IMR-90 (cell line): ENCODE measurements around the gene MTIF2. TPM values are rescaled to one million over a fixed set of nuclear protein-coding genes. Genes with fewer than 3 reads are reported as not detected.

Source experiments
- ATAC-seq: fragments of 200-7000 bp; cut with Tn5 transposase; 2 replicates; pipeline ENCODE4 v1.9.1; 2020; ENCODE audit warnings: low read depth, mild to moderate bottlenecking, moderate library complexity
- BruUV-seq: library from RNA; stranded (reverse); fragments of 400-500 nt; replicated peaks from 2 replicates; lab custom pipeline; 2021; lab: Mats Ljungman, UMichigan
- CTCF ChIA-PET: fragments of 300-600 bp; formaldehyde crosslinking; extraction: SDS; loops from one replicate; lab custom pipeline; 2021; ENCODE audit warnings: antibody characterized with exemption; lab: Yijun Ruan, JAX
- POLR2A ChIA-PET: fragments of 300-600 bp; sonication (Branson Sonifier 250); formaldehyde crosslinking; loops from one replicate; lab custom pipeline; 2022; ENCODE audit warnings: antibody characterized with exemption; ENCODE audit not compliant: unreplicated experiment; lab: Charles Lee
- DNase-seq: peaks from one replicate; pipeline ENCODE4 v3.0.0; 2013
- H2AFZ ChIP-seq: replicated peaks from 2 replicates; pipeline ENCODE3; 2013; ENCODE audit warnings: low read length, mild to moderate bottlenecking; ENCODE audit not compliant: poor library complexity
- H2AK5ac ChIP-seq: 2 replicates; pipeline ENCODE4 v1.6.1; 2013; ENCODE audit warnings: low read depth, low read length, inconsistent platforms
- H2AK9ac ChIP-seq: replicated peaks from 2 replicates; pipeline ENCODE3; 2013; ENCODE audit warnings: mild to moderate bottlenecking, low read depth, low read length, moderate library complexity; ENCODE audit not compliant: poor library complexity
- H2BK120ac ChIP-seq: 2 replicates; pipeline ENCODE4 v1.6.1; 2013; ENCODE audit warnings: low read depth, low read length, inconsistent platforms
- H2BK15ac ChIP-seq: 3 replicates; pipeline ENCODE4 v1.6.1; 2013; ENCODE audit warnings: low read depth, low read length, inconsistent platforms
- H2BK20ac ChIP-seq: 2 replicates; pipeline ENCODE4 v1.6.1; 2013; ENCODE audit warnings: low read depth, mild to moderate bottlenecking, inconsistent platforms, low read length, moderate library complexity
- H2BK5ac ChIP-seq: 2 replicates; pipeline ENCODE4 v1.6.1; 2013; ENCODE audit warnings: mild to moderate bottlenecking, low read depth, low read length, inconsistent platforms; ENCODE audit not compliant: poor library complexity, severe bottlenecking
- H3K14ac ChIP-seq: replicated peaks from 2 replicates; pipeline ENCODE4 v1.6.1; 2013; ENCODE audit warnings: low read depth, low read length, inconsistent platforms
- H3K18ac ChIP-seq: 2 replicates; pipeline ENCODE4 v1.6.1; 2013; ENCODE audit warnings: low read depth, low read length, control low read depth
- H3K23ac ChIP-seq: 2 replicates; pipeline ENCODE4 v1.6.1; 2013; ENCODE audit warnings: low read depth, low read length, inconsistent platforms
- H3K27ac ChIP-seq: 2 replicates; pipeline ENCODE4 v1.5.1; 2013; ENCODE audit warnings: mild to moderate bottlenecking, control low read depth, low read length; ENCODE audit not compliant: insufficient read depth
- H3K27me3 ChIP-seq: 2 replicates; pipeline ENCODE4 v1.6.1; 2013; ENCODE audit warnings: low read length; ENCODE audit not compliant: control insufficient read depth, insufficient read depth
- H3K36me3 ChIP-seq: 2 replicates; pipeline ENCODE4 v1.6.1; 2013; ENCODE audit warnings: low read length, mixed read lengths; ENCODE audit not compliant: control insufficient read depth, insufficient read depth
- H3K4ac ChIP-seq: 2 replicates; pipeline ENCODE4 v1.6.1; 2013; ENCODE audit warnings: low read depth, low read length, inconsistent platforms
- H3K4me1 ChIP-seq: 2 replicates; pipeline ENCODE4 v1.6.1; 2013; ENCODE audit warnings: low read length, mixed read lengths; ENCODE audit not compliant: control insufficient read depth, insufficient read depth
- H3K4me2 ChIP-seq: 2 replicates; pipeline ENCODE4 v1.6.1; 2013; ENCODE audit warnings: low read depth, mild to moderate bottlenecking, control low read depth, low read length, moderate library complexity
- H3K4me3 ChIP-seq: 2 replicates; pipeline ENCODE4 v1.5.1; 2013; ENCODE audit warnings: low read depth, mild to moderate bottlenecking, control low read depth, low read length, moderate library complexity; ENCODE audit not compliant: insufficient read depth
- H3K56ac ChIP-seq: 2 replicates; pipeline ENCODE4 v1.6.1; 2013; ENCODE audit warnings: low read length, inconsistent platforms; ENCODE audit not compliant: insufficient read depth; ENCODE audit errors: extremely low read depth
- H3K79me1 ChIP-seq, 2 experiments: 2 replicates each; pipeline ENCODE4 v1.6.1; 2013; ENCODE audit warnings: low read length in 2 of 2, inconsistent platforms in 1 of 2, low read depth in 1 of 2
- H3K9ac ChIP-seq: 2 replicates; pipeline ENCODE4 v1.6.1; 2013; ENCODE audit warnings: low read depth, low read length, control low read depth
- H3K9me1 ChIP-seq: 2 replicates; pipeline ENCODE4 v1.6.1; 2013; ENCODE audit warnings: low read length, inconsistent platforms; ENCODE audit not compliant: insufficient read depth
- H3K9me3 ChIP-seq: 2 replicates; pipeline ENCODE4 v1.6.1; 2013; ENCODE audit warnings: low read length; ENCODE audit not compliant: control insufficient read depth, insufficient read depth
- H4K20me1 ChIP-seq: 2 replicates; pipeline ENCODE4 v1.6.1; 2013; ENCODE audit warnings: low read length, inconsistent platforms; ENCODE audit not compliant: insufficient read depth
- H4K5ac ChIP-seq: 2 replicates; pipeline ENCODE4 v1.6.1; 2013; ENCODE audit warnings: mild to moderate bottlenecking, low read depth, low read length, control low read depth
- H4K8ac ChIP-seq, 2 experiments: 2 replicates each; pipeline ENCODE4 v1.6.1; 2013; ENCODE audit warnings: low read depth in 2 of 2, low read length in 2 of 2, control low read depth in 1 of 2, inconsistent platforms in 1 of 2
- H4K91ac ChIP-seq: 2 replicates; pipeline ENCODE4 v1.6.1; 2013; ENCODE audit warnings: low read depth, low read length, inconsistent platforms; ENCODE audit not compliant: insufficient read depth
- CHD1 ChIP-seq: IDR thresholded peaks from 2 replicates; pipeline ENCODE4 v1.6.1; 2012; ENCODE audit warnings: low read depth, low read length, improper control_type of control experiment
- FOS ChIP-seq: fragments of 150-350 bp; IDR thresholded peaks from 2 replicates; pipeline ENCODE4 v1.6.1; 2016; ENCODE audit warnings: low read depth, low read length
- SMC3 ChIP-seq: fragments of 150-350 bp; IDR thresholded peaks from 2 replicates; pipeline ENCODE4 v1.6.1; 2016; ENCODE audit warnings: low read depth, mild to moderate bottlenecking, antibody characterized with exemption, low read length, moderate library complexity
- WGBS, 2 experiments: methylation state at CpG; one replicate each; pipeline versions ENCODE4 v1.1.5 to v1.1.7; 2013; ENCODE audit warnings: missing lambda C conversion rate in 2 of 2; ENCODE audit not compliant: insufficient read length in 1 of 2; ENCODE audit errors: extremely low coverage in 2 of 2; 5-methylcytosine and 5-hydroxymethylcytosine counted together
- dilution Hi-C: fragments of 300-500 bp; cut with HindIII; formaldehyde crosslinking; loops from one replicate; pipeline ENCODE4 v1.14.3; 2018; ENCODE audit warnings: low sequenced_read_pairs; ENCODE audit not compliant: unreplicated experiment
- in situ Hi-C: fragments of 300-500 bp; cut with MboI; formaldehyde crosslinking; loops from 3 replicates; pipeline ENCODE4 v1.14.3; 2019; ENCODE audit warnings: low sequenced_read_pairs, inconsistent platforms, mixed read lengths
- intact Hi-C: fragments of 100-400 bp; cut with micrococcal nuclease; formaldehyde crosslinking; loops from 2 replicates; pipeline ENCODE4 v1.10.0; 2022
- polyA plus RNA-seq, 3 experiments: library from polyadenylated mRNA; depleted of rRNA; stranded (reverse); fragments of >200 nt; gene quantifications; 2 replicates each; pipeline ENCODE4 v1.2.3, GENCODE V29; 2012; ENCODE audit warnings: low replicate concordance in 1 of 3
- total RNA-seq: library from RNA; depleted of rRNA; stranded (reverse); fragments of >200 nt; gene quantifications from 2 replicates; pipeline ENCODE4 v1.2.3, GENCODE V29; 2012

The MTIF2 gene
- total and polyA plus RNA-seq, 2 of the 4 experiments (the other 2 are of a cell fraction), result 10.8 to 22.6 TPM

DNA sequence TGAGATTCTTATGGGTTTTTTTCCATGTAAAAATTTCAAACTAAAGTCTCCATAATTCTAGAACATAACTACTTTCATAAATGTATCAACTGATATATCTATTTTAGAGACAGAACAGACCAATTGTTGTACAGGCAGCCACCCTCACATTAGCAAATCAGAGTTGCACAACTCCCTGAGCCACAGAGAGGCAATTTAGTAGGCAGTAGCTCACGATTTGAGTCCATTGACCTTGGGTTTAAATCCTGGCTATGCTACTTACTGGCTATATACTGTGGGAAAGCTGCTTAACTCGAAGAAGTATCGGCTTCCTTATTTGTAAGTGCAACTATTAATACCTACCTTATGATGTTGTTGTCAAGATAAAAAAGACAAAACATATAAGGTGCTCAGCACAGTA lies 16.2 kb downstream of the MTIF2 start:
- Histone ChIP-seq H2AFZ (no peak overlapping the region), H3K4me2 (no peak overlapping the region), H2BK20ac (no peak overlapping the region), H3K18ac (no peak overlapping the region), H4K20me1 (no peaks in the 10 kb centered on the region), H2AK9ac (no peak overlapping the region), H3K9ac (no peak overlapping the region), H2BK120ac (no peak overlapping the region), H3K27ac (no peak overlapping the region), H2BK5ac (no peak overlapping the region), H3K14ac (no peak overlapping the region), H3K4ac (no peak overlapping the region), H3K9me3 (no peaks in the 10 kb centered on the region), H4K91ac (no peak overlapping the region), H4K8ac (no peak overlapping the region), H3K4me3 (no peak overlapping the region), H3K79me1 (peaks cover 0 to 2% of the 10 kb centered on the region in 2 experiments; a peak in 1 of 4 replicates), H3K9me1 (0 out of 2 replicates have a peak, but pooled peaks cover 3% of the 10 kb centered on the region), H3K4me1 (no peaks in the 10 kb centered on the region), H3K27me3 (no peaks in the 10 kb centered on the region), H2AK5ac (no peak overlapping the region), H4K5ac (no peak overlapping the region), H3K23ac (no peak overlapping the region), H3K56ac (no peak overlapping the region), H2BK15ac (no peak overlapping the region), H3K36me3 (peaks cover 23% of the 10 kb centered on the region)
- no TSS peak for BruUV-seq
- ATAC-seq, result no peak
- WGBS, 2 experiments, result no CpG with 5 or more reads among the region's 3 CpGs
- dilution Hi-C loops (no loop called here), intact Hi-C loops (no loop called here), in situ Hi-C loops (no loop called here)
- CTCF ChIA-PET, result no interaction called here
- TF ChIP-seq SMC3 (no peak), FOS (no peak), CHD1 (no peak)
- POLR2A ChIA-PET, result no interaction called here
- DNase-seq, result no peak
